ENCODE data around the gene TMEM138.
A peak's percentile ranks its signal among the peaks of the same experiment; 100 is the strongest.

TMEM138 gene

DNA sequence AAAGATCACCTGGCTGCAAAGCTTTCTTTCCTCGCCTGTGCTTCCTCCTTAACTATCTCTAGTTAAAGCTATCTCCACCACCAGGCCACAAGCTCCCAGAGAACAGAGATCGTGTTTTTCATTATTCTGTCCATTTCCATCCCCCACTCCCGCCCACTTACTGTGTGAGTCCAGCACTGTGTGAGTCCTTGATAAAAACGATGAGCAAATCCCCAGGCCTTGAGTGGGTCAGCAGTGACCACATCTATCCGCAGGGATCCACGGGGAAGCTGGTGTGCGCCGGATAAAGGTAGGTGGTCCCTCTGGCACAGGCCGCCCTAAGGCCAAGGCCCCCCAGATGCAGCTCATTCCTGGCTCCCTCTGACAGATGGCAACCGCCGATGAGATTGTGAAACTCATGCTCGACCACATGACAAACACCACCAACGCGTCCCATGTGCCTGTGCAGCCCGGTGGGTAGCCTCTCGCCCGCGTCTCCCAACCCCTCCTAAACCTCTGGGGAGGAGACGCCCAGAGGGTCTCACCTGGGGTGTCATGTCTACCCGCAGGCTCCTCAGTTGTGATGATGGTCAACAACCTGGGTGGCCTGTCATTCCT lies 19.9 kb upstream of the TMEM138 start:
- DNase-seq: no peak

DNA sequence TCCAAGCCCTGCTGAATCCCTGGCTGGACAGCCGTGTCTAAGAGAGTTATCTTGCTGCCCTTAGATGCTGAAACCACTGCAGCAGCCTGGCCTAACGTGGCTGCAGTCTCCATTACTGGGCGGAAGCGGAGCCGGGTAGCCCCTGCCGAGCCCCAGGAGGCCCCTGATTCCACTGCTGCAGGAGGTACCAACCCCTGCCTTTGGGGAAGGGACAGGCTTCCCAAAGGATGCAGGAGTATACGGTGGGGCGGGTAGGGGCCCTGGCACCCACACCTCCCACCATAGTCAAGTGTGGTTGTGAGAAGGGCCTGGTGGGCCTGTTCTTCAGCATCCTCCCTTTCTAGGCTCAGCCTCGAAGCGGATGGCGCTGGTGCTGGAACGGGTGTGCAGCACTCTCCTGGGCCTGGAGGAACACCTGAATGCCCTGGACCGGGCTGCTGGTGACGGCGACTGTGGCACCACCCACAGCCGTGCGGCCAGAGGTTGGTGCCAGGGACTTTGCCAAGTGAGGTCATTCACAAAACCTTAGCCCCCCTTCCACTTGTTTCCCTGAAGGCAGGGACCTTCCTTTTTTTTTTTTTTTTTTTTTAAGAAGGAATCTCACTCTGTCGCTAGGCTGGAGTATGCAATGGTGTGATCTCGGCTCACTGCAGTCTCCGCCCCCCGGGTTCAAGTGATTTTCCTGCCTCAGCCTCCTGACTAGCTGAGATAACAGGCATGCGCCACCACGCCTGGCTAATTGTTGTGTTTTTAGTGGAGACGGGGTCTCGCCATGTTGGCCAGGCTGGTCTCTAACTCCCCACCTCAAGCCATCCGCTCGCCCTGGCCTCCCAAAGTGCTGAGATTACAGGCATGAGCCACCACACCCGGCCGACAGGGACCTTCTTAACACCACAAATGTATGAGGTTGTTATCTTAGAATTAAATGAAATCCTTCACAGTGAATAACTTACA lies 18.1 kb upstream of the TMEM138 start:
- no peak for DNase-seq

DNA sequence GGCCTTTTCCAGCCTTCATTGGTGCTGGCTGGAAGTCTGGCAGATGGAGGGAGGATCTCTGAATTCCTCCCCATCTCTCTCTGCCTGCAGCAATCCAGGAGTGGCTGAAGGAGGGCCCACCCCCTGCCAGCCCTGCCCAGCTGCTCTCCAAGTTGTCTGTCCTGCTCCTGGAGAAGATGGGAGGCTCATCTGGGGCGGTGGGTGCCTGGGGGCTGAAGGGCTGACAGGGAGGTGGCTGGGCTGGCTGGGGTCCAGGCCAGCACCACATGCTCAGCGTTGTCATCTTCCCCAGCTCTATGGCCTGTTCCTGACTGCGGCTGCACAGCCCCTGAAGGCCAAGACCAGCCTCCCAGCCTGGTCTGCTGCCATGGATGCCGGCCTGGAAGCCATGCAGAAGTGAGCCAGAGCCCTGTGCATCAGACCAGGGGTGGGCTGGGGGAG lies 17.0 kb upstream of the TMEM138 start:
- no peak for DNase-seq

DNA sequence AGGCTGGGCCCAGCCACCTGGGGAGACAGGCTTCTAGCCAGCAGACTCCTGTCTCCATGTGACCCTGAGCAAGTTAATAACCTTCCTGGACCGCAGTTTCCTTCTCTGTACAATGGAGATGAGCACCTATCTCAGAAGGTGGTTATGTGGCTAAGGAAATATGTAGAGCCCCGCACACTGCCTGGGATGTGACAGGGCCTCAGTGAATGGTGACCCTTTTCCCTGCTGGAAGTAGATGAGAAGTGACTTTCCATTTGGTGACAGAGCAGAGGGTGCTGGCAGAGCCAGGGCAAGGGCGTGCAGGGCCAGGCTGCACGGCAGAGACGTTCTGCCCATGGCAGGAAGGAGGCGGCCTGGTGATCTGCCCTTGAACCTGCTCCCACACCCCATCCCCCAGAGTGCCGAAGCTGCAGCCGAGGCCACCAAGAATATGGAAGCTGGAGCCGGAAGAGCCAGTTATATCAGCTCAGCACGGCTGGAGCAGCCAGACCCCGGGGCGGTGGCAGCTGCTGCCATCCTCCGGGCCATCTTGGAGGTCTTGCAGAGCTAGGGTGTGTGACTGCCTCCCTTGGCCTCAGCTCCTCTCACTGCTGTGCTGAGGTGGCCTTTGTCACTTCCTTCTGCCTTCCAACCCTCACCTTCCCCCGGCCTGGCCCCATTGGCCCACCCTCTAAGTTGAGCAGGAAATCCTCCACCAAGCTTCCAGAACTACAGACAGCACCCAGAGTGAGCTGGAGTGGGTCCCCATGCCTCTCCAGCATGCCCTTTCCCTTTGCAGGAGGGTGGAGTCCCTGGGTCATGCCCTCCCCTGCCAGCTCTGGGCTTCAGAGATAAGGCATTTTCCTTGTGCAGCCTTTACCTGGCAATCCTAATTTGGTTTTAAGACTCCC lies 16.0 kb upstream of the TMEM138 start:
- no peak for DNase-seq

DNA sequence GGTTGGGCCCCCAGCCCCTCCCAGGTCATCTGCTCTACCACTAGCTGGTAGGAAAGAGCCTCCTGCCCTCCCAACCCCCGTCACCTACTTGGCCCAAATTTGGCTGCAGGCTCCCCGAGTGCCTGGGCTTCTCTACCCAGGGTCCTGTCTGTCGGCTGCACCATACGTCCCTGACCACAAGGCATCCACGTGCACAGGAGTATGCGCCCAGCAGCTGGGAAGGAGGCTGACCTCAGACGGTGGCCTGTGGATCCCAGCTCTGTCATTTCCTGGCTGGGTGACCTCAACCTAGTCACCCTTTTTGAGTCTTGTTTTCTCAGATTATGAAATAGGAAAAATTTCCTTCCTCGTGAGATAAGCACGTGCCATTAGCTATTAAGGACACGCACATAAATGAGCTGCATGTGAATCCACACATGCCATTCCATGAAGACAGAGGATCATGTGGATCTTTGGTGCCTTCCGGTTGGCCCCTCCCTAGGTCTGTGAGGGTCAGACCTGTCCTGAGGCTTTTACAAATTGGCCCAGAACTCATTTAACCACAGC lies 14.2 kb upstream of the TMEM138 start:
- DNase-seq: no peak

DNA sequence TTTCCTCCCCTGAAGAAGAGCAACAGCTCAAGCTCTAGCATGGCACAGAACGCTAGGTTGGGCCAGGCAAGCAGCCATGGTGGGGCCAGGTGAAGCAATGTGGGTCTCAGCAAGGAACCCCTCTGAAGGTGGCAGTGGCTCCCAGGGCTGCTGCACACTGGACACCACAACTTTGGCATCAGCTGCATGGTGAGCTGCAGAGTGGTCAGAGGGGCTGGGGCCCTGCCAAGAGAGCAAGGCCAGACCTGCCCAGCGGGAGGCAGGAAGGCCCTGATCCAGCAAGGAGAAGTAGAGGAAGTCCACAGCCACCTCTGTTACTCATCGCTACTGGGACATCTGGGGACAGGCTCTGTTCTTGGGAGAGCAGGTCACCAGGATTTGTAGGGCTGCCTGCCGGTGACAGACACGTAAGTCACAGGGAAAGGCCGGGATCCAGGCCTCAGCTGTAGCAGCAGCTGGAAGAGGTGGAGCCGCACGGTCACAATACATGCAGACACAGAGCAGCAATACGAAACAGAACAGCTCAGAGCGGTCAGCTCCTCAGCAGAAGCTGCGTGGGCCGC lies 12.9 kb upstream of the TMEM138 start:
- no peak for DNase-seq

DNA sequence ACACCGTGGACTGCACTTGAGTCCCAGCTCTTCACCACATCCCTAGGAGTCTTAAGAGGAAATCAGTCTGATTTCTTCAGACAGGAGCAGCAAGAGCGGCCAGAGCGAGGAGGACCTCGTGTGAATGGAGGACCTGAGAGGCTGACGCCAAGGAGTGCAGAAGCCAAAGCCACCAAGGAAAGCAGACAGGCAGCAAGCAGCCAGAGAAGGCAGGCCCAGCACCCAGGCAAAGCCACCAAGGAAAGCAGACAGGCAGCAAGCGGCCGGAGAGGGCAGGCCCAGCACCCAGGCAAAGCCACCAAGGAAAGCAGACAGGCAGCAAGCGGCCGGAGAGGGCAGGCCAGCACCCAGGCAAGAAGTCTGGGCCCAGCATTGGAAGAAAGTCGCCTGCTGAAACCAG lies 12.3 kb upstream of the TMEM138 start:
- no peak for DNase-seq

DNA sequence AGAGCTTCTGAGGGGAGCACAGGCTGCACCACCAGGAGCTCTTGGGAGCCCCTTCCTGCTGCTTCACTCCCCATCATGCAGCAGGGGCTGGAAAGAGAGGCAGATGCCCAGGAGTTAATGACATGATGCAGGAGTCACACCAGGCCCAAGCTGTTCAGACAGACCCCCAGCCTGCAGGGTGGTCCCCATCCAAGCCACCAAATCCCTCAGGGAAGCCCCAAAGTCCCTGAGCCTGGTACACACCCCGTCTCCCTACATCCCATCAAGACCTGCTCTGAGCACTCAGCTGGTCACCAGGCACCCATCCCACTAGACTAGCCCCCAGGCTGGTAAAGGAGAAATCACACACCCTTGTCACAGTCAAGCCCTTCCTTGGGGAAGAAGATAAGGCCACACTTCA lies 11.8 kb upstream of the TMEM138 start:
- no peak for DNase-seq

DNA sequence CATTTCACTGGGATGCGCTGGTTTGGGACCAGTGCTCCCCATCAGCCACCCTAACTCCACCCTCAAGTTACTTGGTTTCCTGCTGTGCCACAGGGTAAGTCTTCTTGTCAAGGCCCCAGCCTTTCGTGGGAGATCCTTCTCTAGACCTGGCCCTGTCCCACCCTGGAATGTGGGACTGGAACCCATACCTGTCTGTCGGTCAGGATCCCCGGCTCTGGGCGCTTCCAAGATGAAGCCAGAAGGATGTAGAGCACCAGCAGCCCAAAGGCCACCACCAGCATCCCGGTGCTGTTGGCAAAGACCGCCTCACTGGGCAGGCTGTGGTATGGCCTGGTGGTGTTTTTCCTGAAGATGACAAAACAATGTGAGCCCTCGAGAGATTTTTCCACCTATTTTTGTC lies 11.4 kb upstream of the TMEM138 start:
- no peak for DNase-seq

DNA sequence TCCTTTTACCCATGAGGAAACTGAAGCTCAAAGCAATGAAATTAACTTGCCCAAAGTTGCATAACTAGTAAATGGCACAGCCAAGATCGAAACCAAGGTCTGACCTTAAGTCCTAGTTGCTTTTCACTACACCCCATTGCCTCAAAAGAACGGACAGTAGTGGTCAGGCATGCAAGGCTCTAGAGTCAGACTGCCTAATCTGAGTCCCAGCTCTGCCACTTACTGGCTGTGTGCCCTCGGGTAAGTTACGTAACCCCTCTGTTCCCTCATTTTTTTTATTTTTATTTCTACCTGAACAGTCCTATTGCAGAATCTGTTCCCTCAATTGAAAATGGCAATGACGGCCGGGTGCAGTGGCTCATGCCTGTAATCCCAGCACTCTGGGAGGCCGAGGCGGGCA lies 10.1 kb upstream of the TMEM138 start:
- no peak for DNase-seq

DNA sequence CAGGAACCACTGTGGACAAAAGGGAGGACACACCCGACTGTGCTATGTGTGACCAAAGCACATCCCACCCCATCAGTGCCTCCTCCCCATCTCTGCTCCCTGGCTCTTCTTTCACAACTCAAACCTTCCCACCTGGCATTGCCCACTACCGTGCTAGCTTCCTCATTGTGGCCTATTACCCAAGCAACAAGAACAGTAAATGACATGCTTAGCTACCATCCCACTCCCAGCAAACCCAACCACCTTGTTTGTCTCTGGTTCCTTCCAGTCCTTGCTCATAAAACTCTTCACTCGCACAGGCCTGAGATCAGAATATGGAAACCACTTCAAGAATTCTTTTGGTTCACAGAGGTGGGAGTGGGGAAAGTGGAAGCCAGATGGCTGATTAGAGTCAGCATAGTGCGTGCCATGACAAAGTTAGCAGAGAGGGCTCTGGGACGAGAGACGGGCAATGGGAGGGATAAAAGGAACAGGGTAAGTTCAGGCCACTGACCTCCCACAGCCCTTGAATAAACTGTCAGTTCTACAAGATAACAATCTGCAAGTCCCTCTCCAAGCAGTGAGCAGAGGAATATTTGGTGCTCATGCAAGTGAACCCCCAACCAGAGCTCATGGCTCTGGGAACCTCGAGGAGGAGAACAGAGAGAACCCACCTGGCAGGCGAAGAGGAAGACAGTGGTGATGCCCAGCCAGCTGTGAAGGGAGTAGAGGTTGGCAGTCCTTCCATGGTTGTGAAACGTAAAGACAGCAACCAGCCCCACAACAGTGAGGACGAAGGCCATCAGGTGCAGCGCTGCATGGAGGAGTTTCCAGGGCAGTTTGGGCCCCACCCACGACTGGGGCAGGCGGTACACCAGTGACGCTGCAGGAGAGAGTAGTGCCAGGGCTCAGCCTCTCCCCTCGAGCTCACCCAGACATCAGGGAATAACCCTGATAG lies 8.8 kb upstream of the TMEM138 start:
- no peak for DNase-seq

DNA sequence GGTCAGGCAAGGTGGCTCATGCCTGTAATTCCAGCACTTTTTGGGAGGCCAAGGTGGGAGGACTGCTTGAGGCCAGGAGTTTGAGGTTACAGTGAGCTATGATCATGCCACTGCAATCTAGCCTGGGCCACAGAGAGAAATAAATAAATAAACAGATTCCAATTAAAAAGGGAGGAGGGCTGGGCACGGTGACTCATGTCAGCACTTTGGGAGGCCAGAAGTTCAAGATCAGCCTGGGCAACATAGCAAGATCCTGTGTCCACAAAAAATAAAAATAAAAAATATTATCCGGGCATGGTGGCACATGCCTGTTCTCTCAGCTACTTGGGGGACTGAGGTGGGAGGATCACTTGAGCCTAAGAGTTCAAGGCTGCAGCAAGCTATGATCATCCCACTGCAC lies 8.0 kb upstream of the TMEM138 start:
- DNase-seq: no peak

DNA sequence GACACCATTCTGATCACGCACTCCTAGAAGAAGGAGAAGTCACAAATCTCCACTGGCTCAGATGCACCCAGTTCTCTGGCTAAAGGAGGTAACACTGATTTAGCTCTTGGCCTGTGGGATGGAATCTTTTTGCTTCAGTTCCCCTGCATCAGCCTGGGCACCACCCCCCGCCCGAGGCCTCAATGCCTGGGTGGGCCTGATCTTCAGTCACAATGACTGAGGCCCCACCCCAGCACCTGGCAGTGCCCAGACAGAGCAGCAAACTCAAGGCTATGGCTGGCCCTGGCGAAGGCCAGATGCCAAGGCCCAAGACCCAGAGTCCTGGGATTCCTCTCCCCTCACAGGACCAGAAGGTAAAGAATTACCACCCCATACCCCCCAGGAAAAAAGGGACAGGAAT lies 5.5 kb upstream of the TMEM138 start:
- no peak for DNase-seq

DNA sequence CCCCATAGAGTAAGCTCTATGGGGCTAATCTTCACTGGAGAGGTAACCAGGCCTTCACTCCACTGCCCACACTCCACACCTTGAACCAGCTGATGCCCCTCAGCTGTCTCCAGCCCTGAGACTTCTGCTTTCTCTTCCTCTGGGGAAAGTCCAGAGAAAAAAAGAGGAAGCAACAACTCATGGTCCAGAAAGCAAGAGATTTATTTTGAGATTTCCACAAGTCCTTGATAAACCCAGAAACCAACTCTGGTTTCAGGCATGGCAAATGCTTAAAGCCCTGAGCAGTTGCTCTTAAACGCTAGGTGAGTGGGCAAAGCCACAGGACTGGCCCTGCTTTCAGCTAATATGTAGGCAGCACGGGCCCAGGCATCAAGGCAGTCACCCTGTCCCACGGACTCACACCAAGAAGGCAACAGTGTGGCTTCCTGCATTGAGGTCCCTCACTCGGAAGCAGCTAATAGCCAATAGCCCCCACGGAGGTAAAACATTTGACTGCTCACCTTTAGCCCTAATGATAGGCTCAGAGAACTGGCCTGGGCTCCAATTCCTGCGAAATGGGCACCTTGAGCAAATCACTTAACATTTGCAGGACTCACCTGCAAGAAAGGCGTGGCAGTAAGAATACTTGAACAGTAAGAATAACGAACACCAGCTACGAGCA lies 4.8 kb upstream of the TMEM138 start:
- DNase-seq: no peak

DNA sequence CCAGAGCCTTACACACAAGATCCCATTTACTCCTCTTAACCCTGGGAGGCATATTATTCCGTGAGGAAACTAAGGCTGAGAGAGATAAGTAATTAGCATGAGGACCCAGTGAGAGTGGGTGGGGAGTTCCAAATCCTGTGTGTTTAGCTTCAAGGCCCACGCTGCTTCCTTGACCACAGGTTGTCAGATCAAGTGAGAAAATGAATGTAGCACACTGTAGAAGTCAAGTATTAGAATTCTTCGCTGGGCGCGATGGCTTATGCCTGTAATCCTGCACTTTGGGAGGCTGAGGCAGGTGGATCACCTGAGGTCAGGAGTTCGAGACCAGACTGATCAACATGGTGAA lies 4.3 kb upstream of the TMEM138 start:
- DNase-seq: no peak

DNA sequence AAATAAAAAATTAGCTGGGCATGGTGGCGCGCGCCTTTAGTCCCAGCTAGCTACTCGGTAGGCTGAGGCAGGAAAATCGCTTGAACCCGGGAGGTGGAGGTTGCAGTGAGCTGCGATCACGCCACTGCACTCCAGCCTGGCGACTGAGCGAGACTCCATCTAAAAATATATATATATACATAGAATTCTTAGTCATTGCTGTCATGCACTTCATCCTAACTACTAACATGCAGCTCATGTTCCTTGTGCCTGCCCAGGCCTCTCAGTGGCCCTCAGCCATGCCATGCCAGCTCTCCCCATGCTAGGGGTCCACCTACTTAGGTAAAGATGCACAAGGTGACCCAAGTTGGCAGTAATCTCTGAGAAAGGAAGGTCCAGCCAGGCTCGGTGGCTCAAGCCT lies 3.6 kb upstream of the TMEM138 start:
- no peak for DNase-seq

DNA sequence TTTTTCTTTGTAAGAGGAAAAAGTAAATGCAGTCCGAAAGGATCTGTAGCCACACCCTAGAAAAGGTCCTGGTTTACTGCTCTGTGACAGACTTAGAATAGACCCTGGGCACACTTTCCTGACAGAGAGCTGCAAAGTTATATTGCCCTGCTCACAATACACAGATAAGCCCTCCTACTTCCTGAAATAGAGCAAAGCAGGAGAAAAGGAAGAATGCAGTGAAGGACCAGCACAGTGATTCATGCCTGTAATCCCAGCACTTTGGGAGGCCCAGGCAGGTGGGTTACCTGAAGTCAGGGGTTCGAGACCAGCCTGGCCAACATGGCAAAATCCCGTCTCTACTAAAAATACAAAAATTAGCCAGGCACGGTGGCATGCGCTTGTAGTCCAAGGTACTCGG lies 2.7 kb upstream of the TMEM138 start:
- DNase-seq: no peak

DNA sequence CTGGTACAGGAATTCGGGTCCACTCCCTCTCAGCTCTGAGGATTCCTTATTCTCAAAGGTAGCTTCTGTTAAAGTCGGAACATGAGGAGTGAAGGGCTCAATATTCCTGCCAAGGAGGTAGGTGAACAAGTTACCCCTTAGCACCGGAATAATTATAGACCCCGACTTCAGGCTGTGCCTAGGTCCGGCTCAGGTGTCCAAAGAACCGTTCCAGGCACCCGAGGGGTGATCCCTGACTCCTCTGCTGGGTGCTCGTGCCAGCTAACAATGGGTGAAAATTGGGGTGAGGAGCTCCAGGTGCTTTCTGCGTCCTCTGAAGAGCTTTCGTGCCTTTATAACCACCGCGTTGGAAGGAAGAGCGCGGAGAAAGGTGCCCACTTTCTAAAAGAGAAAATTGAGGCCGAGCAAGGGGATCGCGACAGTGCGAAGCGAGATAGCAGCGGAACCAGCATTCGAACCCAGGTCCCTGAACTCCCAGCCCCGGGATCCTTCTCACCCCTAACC lies 885 bp upstream of the TMEM138 start:
- DNase-seq: no peak

DNA sequence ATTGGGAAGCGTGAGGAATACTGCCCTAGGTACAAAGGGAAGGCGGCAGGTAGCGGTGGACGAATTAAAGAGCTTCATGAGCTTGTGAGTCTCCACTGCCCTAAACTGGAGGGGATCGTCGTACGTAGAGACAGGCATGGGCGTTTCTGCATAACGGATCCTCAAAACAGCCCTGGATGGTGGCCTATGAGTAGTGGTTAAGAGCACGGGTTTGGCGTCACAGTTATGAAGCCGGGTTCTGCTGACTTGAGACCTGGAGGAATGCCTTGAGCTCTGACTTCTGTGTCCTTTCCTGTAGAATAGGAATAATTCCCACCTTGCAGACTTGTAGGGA lies 335 bp downstream of the TMEM138 start:
- peak; percentile 54 for DNase-seq

DNA sequence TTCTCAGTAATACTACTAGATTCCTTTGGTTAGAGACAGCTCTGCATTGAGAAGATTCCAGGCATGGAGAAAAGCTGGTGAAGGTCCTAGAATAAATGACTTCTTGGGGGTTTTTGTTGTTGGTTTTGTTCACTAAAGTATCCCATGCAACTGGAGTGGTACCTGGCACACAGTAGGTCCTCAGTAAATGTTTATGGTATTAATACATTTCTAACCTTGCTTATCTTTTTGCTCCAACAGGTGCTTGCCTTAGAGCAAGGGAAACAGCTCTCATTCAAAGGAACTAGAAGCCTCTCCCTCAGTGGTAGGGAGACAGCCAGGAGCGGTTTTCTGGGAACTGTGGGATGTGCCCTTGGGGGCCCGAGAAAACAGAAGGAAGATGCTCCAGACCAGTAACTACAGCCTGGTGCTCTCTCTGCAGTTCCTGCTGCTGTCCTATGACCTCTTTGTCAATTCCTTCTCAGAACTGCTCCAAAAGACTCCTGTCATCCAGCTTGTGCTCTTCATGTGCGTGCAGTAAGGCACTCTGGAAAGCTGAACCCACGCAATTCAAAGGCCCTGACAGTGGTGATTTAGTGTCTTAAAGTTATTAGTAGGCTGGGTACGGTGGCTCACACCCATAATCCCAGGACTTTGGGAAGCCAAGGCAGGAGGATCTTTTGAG lies 2.0 kb downstream of the TMEM138 start:
- no peak for DNase-seq

DNA sequence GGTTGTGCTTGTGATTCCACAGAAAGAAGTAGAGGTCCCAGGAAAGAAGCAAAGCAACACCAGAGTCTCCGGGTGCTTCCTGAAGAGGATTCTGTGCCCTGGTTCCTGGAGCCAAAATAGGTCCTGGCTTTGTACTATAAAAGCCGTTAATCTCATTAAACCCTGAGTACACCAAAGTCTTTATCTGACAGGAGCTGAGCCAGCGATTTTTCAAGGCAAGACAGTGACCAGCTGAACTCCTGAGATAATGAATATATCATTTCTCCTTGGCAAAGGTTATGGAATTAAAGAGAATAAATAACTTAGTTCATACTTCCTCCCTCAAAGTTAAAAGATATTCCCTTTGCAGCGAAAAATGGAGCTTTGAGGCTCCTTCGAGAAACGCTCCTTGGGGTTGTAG lies 5.2 kb downstream of the TMEM138 start:
- no peak for DNase-seq
